Measurements from ENCODE around the gene DNAJB11. TPM values are rescaled to one million over a fixed set of nuclear protein-coding genes. Genes with fewer than 3 reads are reported as not detected.

Gene DNAJB11
- total and polyA plus RNA-seq, 2 experiments from 2014 or later = 72.6 to 85.6 TPM

- Histone ChIP-seq H3K36me3 (ENCODE audit: insufficient read depth) (no peaks in the 10 kb centered on the region), H2AFZ (peak overlapping the region; percentile 95; the same call in 1 of the 2 replicates), H3K9me2 (ENCODE audit: insufficient read depth) (no peaks in the 10 kb centered on the region), H3K79me2 (replicated peaks; ENCODE audit: insufficient read depth) (no peaks in the 10 kb centered on the region), H3K4me2 (no peak overlapping the region), H3K4me3 (no peak overlapping the region), H3K27ac (ENCODE audit: low read depth) (no peak overlapping the region), H3K4me1 (ENCODE audit: insufficient read depth) (peaks cover 11% of the 10 kb centered on the region), H3K27me3 (ENCODE audit: insufficient read depth) (peaks cover 6% of the 10 kb centered on the region; the same call in 1 of the 2 replicates), H4K20me1 (replicated peaks; ENCODE audit: insufficient read depth) (no peaks in the 10 kb centered on the region), H3F3A (replicated peaks; ENCODE audit: low read depth) (no peaks in the 10 kb centered on the region)
- ATAC-seq (peak; percentile 76), DNase-seq (ENCODE audit: low spot score) (peak; percentile 88)
- no peak overlapping the region for H3K27ac Mint-ChIP-seq
- no peak overlapping the region; the same call in 2 of the 3 replicates for H3K4me3 Mint-ChIP-seq
- H3K36me3 Mint-ChIP-seq (ENCODE audit: low read depth) = no peaks in the 10 kb centered on the region
- peaks cover 13% of the 10 kb centered on the region for H3K4me1 Mint-ChIP-seq
- peaks cover 3% of the 10 kb centered on the region; the same call in 1 of the 3 replicates for H3K9me3 Mint-ChIP-seq
- TF ChIP-seq EZH2 (IDR thresholded peaks at IDR 0.05; ENCODE audit: low read depth, unreplicated experiment) (no peak), CTCF (conservative IDR thresholded peaks at IDR 0.05; ENCODE audit: low read depth in 2 of 2) (peak; percentile 98 to 99), CREB1 (CRISPR knock-in tag; IDR thresholded peaks at IDR 0.05; ENCODE audit: low read depth) (peak; percentile 38; the same call in 1 of the 2 replicates)
- H3K27me3 Mint-ChIP-seq (ENCODE audit: insufficient read depth, low read depth, poor library complexity) = peaks cover 15% of the 10 kb centered on the region
Measured at GRCh38 chr3:186614597-186615483, 44.3 kb downstream of the DNAJB11 start.

GRCh38 chr3:186616299-186616617 lies 45.7 kb downstream of the DNAJB11 start:
- H3K4me3 ChIP-seq = no peak overlapping the region
- H3F3A ChIP-seq (replicated peaks; ENCODE audit: low read depth) = no peaks in the 10 kb centered on the region
- no peaks in the 10 kb centered on the region for H3K36me3 ChIP-seq (ENCODE audit: insufficient read depth)
- DNase-seq (ENCODE audit: low spot score) = no peak
- H3K4me1 ChIP-seq (ENCODE audit: insufficient read depth) = peaks cover 11% of the 10 kb centered on the region
- TF ChIP-seq REST (IDR thresholded peaks at IDR 0.05; ENCODE audit: unreplicated experiment) (no peak), NANOG (IDR thresholded peaks at IDR 0.05; ENCODE audit: borderline replicate concordance) (no peak), EZH2phosphoT487 (IDR thresholded peaks at IDR 0.05; ENCODE audit: unreplicated experiment) (no peak)
- H3K27me3 ChIP-seq (ENCODE audit: insufficient read depth) = peaks cover 6% of the 10 kb centered on the region; the same call in 1 of the 2 replicates
- H3K4me2 ChIP-seq = no peak overlapping the region
- H3K27ac Mint-ChIP-seq = no peak overlapping the region
- 0 out of 2 replicates have a peak, but pooled peaks cover 7% of the 10 kb centered on the region for H3K9me2 ChIP-seq (ENCODE audit: insufficient read depth)
- no peak overlapping the region for H3K4me3 Mint-ChIP-seq
- no peak for ATAC-seq
- H3K9me3 Mint-ChIP-seq = peaks cover 3% of the 10 kb centered on the region; the same call in 1 of the 3 replicates
- no peaks in the 10 kb centered on the region for H3K79me2 ChIP-seq (replicated peaks; ENCODE audit: insufficient read depth)
- no peak overlapping the region for H2AFZ ChIP-seq
- H3K27ac ChIP-seq (ENCODE audit: low read depth) = no peak overlapping the region
- peaks cover 15% of the 10 kb centered on the region for H3K27me3 Mint-ChIP-seq (ENCODE audit: insufficient read depth, low read depth, poor library complexity)
- peaks cover 13% of the 10 kb centered on the region for H3K4me1 Mint-ChIP-seq
- H3K36me3 Mint-ChIP-seq (ENCODE audit: low read depth) = no peaks in the 10 kb centered on the region
- H4K20me1 ChIP-seq (replicated peaks; ENCODE audit: insufficient read depth) = no peaks in the 10 kb centered on the region
